Retinal pigment epithelial cell (primary cell): ENCODE data around the gene ATP11B.
"Not testable (repeated sequence)": the region's sequence is repeated elsewhere in the genome, so short reads cannot be mapped to it uniquely, and the experiment has no call there.

Experiments
- DNase-seq: peaks from one replicate; pipeline ENCODE4 v3.0.0-alpha.2; 2010; ENCODE audit warnings: low read depth
- H3K4me3 ChIP-seq: 2 replicates; pipeline ENCODE4 v1.5.1; 2011; ENCODE audit warnings: mild to moderate bottlenecking, low read length, control low read depth, moderate library complexity
- TF ChIP-seq, protein P1 (sequence below): conservative IDR thresholded peaks from 2 replicates; pipeline ENCODE4 v1.5.1; 2011; ENCODE audit warnings: low read depth, low read length, control low read depth, inconsistent platforms

Gene ATP11B

GRCh38 chr3:182794455-182795388, 1.4 kb downstream of the ATP11B start:
- DNase-seq: no peak
- TF ChIP-seq, protein P1, sequence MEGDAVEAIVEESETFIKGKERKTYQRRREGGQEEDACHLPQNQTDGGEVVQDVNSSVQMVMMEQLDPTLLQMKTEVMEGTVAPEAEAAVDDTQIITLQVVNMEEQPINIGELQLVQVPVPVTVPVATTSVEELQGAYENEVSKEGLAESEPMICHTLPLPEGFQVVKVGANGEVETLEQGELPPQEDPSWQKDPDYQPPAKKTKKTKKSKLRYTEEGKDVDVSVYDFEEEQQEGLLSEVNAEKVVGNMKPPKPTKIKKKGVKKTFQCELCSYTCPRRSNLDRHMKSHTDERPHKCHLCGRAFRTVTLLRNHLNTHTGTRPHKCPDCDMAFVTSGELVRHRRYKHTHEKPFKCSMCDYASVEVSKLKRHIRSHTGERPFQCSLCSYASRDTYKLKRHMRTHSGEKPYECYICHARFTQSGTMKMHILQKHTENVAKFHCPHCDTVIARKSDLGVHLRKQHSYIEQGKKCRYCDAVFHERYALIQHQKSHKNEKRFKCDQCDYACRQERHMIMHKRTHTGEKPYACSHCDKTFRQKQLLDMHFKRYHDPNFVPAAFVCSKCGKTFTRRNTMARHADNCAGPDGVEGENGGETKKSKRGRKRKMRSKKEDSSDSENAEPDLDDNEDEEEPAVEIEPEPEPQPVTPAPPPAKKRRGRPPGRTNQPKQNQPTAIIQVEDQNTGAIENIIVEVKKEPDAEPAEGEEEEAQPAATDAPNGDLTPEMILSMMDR: no peak
- peak overlapping the region; percentile 94 for H3K4me3 ChIP-seq

- DNase-seq: no peak
- TF ChIP-seq, protein P1: no peak
- H3K4me3 ChIP-seq: peak overlapping the region; percentile 94
Measured at GRCh38 chr3:182795389-182795782, 2.1 kb downstream of the ATP11B start.

GRCh38 chr3:182796310-182796709, 3.0 kb downstream of the ATP11B start:
- no peak for DNase-seq
- TF ChIP-seq, protein P1: no peak
- H3K4me3 ChIP-seq: no peak overlapping the region

- no peak for DNase-seq
- TF ChIP-seq, protein P1: no peak
- no peak overlapping the region for H3K4me3 ChIP-seq
Measured at GRCh38 chr3:182797876-182798275, 4.6 kb downstream of the ATP11B start.

DNA sequence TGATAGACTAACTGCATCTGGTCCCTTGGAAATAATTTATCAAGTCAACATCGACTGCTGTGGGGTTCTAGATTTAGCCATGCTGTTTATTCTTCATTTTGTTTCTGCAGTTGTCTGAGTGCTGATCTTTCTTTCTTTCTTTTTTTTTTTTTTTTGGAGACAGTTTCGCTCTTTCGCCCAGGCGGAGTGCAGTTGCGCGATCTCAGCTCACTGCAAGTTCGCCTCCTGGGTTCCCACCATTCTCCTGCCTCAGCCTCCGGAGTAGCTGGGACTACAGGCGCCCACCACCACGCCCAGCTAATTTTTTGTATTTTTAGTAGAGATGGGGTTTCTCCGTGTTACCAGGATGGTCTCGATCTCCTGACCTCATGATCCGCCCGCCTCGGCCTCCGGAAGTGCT, 5.8 kb downstream of the ATP11B start:
- not testable (repeated sequence) for H3K4me3 ChIP-seq, DNase-seq

GRCh38 chr3:182800508-182800907, 7.2 kb downstream of the ATP11B start:
- TF ChIP-seq, protein P1: no peak
- H3K4me3 ChIP-seq: no peak overlapping the region
- DNase-seq: no peak

- no peak overlapping the region for H3K4me3 ChIP-seq
- TF ChIP-seq, protein P1: no peak
- DNase-seq: no peak
Measured at GRCh38 chr3:182802413-182803390, 9.4 kb downstream of the ATP11B start.
